Smooth muscle cell (in vitro differentiated cells): ENCODE measurements around the gene PLXDC2. TPM values are rescaled to one million over a fixed set of nuclear protein-coding genes. Genes with fewer than 3 reads are reported as not detected.

Source experiments
- DNase-seq: peaks from one replicate; lab custom pipeline; 2025; ENCODE audit not compliant: unreplicated experiment; lab: John Stamatoyannopoulos, UW
- H2AFZ ChIP-seq: fragments of 200-600 bp; sonication (generic); 2 replicates; pipeline ENCODE4 v1.6.0; 2016; ENCODE audit warnings: antibody characterized with exemption, low read depth, mild to moderate bottlenecking
- H3F3A ChIP-seq: fragments of 200-600 bp; sonication (generic); 2 replicates; pipeline ENCODE4 v1.6.0; 2017; ENCODE audit warnings: antibody characterized with exemption, low read depth
- H3K27ac ChIP-seq: fragments of 200-600 bp; sonication (generic); 2 replicates; pipeline ENCODE4 v1.5.1; 2016; ENCODE audit warnings: low read depth, mild to moderate bottlenecking
- H3K27me3 ChIP-seq: fragments of 200-600 bp; sonication (generic); 2 replicates; pipeline ENCODE4 v1.6.1; 2016; ENCODE audit warnings: low read depth, mild to moderate bottlenecking
- H3K36me3 ChIP-seq: fragments of 200-600 bp; sonication (generic); 2 replicates; pipeline ENCODE4 v1.5.1; 2016; ENCODE audit warnings: low read depth
- H3K4me1 ChIP-seq: fragments of 200-600 bp; sonication (generic); 2 replicates; pipeline ENCODE4 v1.5.1; 2016; ENCODE audit warnings: low read depth
- H3K4me2 ChIP-seq: fragments of 200-600 bp; sonication (generic); 2 replicates; pipeline ENCODE4 v1.6.0; 2016; ENCODE audit warnings: mild to moderate bottlenecking
- H3K4me3 ChIP-seq: fragments of 200-600 bp; sonication (generic); 2 replicates; pipeline ENCODE4 v1.5.1; 2016; ENCODE audit warnings: mild to moderate bottlenecking
- H3K79me2 ChIP-seq: fragments of 200-600 bp; sonication (generic); 2 replicates; pipeline ENCODE4 v1.6.0; 2016; ENCODE audit warnings: low read depth, mild to moderate bottlenecking
- H3K9ac ChIP-seq: fragments of 200-600 bp; sonication (generic); 2 replicates; pipeline ENCODE4 v1.6.0; 2016; ENCODE audit warnings: low read depth
- H3K9me3 ChIP-seq: fragments of 200-600 bp; sonication (generic); replicated peaks from 2 replicates; pipeline ENCODE4 v1.5.1; 2016; ENCODE audit warnings: low read depth
- H4K20me1 ChIP-seq: fragments of 200-600 bp; sonication (generic); 2 replicates; pipeline ENCODE4 v1.6.0; 2016; ENCODE audit warnings: low read depth
- CTCF ChIP-seq: fragments of 200-600 bp; sonication (generic); IDR thresholded peaks from 2 replicates; pipeline ENCODE4 v1.5.1; 2017; ENCODE audit warnings: borderline replicate concordance, mild to moderate bottlenecking, antibody characterized with exemption; ENCODE audit not compliant: insufficient read depth, poor library complexity, severe bottlenecking
- WGBS: methylation state at CpG from one replicate; pipeline ENCODE4 v1.1.7; 2016; ENCODE audit warnings: low lambda C conversion rate; 5-methylcytosine and 5-hydroxymethylcytosine counted together
- polyA plus RNA-seq: library from polyadenylated mRNA; unstranded; fragments of >200 nt; fragmentation: Nextera tagmentation; extraction: Ambion mirVana; gene quantifications from 2 replicates; pipeline ENCODE4 v1.2.1, GENCODE V29; 2016
- total RNA-seq: library from RNA; depleted of rRNA; stranded (reverse); fragments of >200 nt; gene quantifications from 2 replicates; pipeline ENCODE4 v1.2.3, GENCODE V29; 2014

Gene PLXDC2
- total and polyA plus RNA-seq, 2 experiments from 2014 or later: 7.3 to 24.9 TPM

DNA sequence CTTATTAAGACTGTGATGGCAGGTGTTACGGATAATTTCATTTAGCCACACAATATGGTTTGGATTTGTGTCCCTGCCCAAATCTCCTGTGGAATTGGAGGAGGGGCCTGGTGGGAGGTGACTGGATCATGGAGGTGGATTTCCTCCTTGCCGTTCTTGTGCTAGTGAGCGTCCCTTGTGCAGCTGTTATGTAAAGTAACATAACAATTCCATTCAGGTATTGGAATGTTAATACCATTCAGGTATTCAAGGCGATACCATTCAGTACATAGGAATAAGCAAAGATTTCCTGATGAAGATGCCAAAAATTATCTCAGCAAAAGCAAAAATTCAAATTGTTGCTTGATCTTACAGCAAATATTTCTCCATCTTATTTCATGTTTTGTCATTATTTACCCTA lies 32.5 kb upstream of the PLXDC2 start:
- TF ChIP-seq CTCF: no peak
- Histone ChIP-seq H3K79me2 (no peaks in the 10 kb centered on the region), H3K27ac (no peak overlapping the region), H3K27me3 (no peaks in the 10 kb centered on the region), H3K4me2 (no peak overlapping the region), H3F3A (no peaks in the 10 kb centered on the region), H2AFZ (no peak overlapping the region), H3K4me1 (peaks cover under 1% of the 10 kb centered on the region), H3K4me3 (no peak overlapping the region), H4K20me1 (no peaks in the 10 kb centered on the region), H3K9ac (no peak overlapping the region), H3K9me3 (no peaks in the 10 kb centered on the region), H3K36me3 (no peaks in the 10 kb centered on the region)
- no peak for DNase-seq
- 88% methylated on average over 4 of the region's 4 CpGs for WGBS

DNA sequence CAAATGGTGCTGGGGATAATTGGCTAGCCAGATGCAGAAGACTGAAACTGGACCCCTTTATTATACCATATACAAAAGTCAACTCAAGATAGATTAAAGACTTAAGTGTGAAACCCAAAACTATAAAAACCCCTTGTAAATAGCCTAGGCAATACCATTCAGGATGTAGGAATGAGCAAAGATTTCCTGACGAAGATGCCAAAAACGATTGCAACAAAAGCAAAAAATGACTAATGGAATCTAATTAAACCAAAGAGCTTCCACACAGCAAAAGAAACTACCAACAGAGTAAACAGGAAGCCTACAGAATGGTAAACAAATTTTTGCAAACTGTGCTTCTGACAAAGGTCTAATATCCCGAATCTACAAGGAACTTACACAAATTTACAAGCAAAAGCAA lies 30.9 kb upstream of the PLXDC2 start:
- Histone ChIP-seq H3K36me3 (no peaks in the 10 kb centered on the region), H3F3A (no peaks in the 10 kb centered on the region), H3K4me2 (no peak overlapping the region), H3K79me2 (no peaks in the 10 kb centered on the region), H3K27me3 (no peaks in the 10 kb centered on the region), H3K9ac (no peak overlapping the region), H3K4me3 (no peak overlapping the region), H2AFZ (no peak overlapping the region), H3K4me1 (peaks cover 7% of the 10 kb centered on the region), H4K20me1 (no peaks in the 10 kb centered on the region), H3K27ac (no peak overlapping the region), H3K9me3 (no peaks in the 10 kb centered on the region)
- whole genome bisulfite sequencing: 49% methylated on average over 3 of the region's 3 CpGs
- DNase-seq: no peak
- TF ChIP-seq CTCF: no peak

DNA sequence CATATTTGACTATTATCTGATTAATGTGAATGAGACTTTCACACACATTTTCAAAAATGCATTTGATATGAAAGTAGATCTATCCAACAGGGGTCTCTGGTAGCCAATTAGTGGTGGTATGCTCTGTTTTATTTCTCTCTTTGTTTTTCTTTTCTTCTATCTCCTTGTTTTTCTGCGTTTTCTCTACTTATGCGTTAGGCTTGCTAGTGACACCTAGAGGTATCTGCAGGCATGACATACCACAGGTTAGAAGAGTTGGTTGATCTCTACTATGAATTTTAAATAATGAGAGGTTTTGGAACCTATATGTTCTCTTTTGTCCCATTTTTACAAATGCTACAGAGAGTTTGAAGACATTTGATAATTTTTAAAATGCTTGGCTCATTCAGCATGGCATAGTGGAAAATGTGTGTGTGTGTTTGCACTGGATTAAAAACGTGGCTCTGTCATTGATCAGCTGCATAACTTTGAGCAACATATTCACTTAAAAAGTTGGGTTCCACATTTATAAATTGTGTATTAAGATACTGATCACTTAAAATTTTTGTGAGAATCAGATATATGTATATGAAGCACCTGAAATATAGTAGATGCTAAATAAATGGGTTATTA lies 28.1 kb upstream of the PLXDC2 start:
- peak overlapping the region; percentile 77 for H2AFZ ChIP-seq
- no peak overlapping the region for H3K9ac ChIP-seq
- WGBS: 4% methylated on average over 3 of the region's 3 CpGs
- peak; percentile 87 for TF ChIP-seq CTCF
- H3F3A ChIP-seq: no peaks in the 10 kb centered on the region
- no peaks in the 10 kb centered on the region for H4K20me1 ChIP-seq
- H3K4me1 ChIP-seq: peaks cover 7% of the 10 kb centered on the region
- H3K4me3 ChIP-seq: no peak overlapping the region
- H3K9me3 ChIP-seq: no peaks in the 10 kb centered on the region
- H3K79me2 ChIP-seq: no peaks in the 10 kb centered on the region
- no peak overlapping the region for H3K27ac ChIP-seq
- H3K36me3 ChIP-seq: no peaks in the 10 kb centered on the region
- DNase-seq: no peak
- peak overlapping the region; percentile 68 for H3K4me2 ChIP-seq
- H3K27me3 ChIP-seq: no peaks in the 10 kb centered on the region

- TF ChIP-seq CTCF: no peak
- Histone ChIP-seq H3K4me1 (peaks cover 7% of the 10 kb centered on the region), H3K9ac (no peak overlapping the region), H2AFZ (peak overlapping the region; percentile 2), H3K79me2 (no peaks in the 10 kb centered on the region), H3K27me3 (no peaks in the 10 kb centered on the region), H3F3A (no peaks in the 10 kb centered on the region), H4K20me1 (no peaks in the 10 kb centered on the region), H3K4me3 (no peak overlapping the region), H3K27ac (no peak overlapping the region), H3K9me3 (no peaks in the 10 kb centered on the region), H3K4me2 (no peak overlapping the region), H3K36me3 (no peaks in the 10 kb centered on the region)
- 55% methylated on average over 2 of the region's 2 CpGs for WGBS
- no peak for DNase-seq
These were observed 27.3 kb upstream of the PLXDC2 start for GRCh38 chr10:19788902-19789301.
